CD14-positive monocyte (primary cell): ENCODE data around the gene USP20. TPM values are rescaled to one million over a fixed set of nuclear protein-coding genes. Genes with fewer than 3 reads are reported as not detected.
A peak's percentile ranks its signal among the peaks of the same experiment; 100 is the strongest.

Experiments used
- DNase-seq, 3 donors: peaks; one replicate each; pipeline ENCODE4 v3.0.0-alpha.2; 2011 to 2022
- H2AFZ ChIP-seq: 2 replicates; pipeline ENCODE4 v1.6.0; 2012; ENCODE audit warnings: mild to moderate bottlenecking, low read depth, low read length, inconsistent platforms; ENCODE audit not compliant: insufficient read depth, poor library complexity, severe bottlenecking
- H3K27ac ChIP-seq, 2 donors: 1 replicate in 1 of 2; 2 replicates in 1 of 2; pipeline ENCODE4 v1.5.1; 2012 to 2013; ENCODE audit warnings: low read length in 2 of 2, control low read depth in 1 of 2, inconsistent platforms in 1 of 2, low read depth in 1 of 2, mild to moderate bottlenecking in 1 of 2
- H3K27me3 ChIP-seq, 2 donors: one replicate each; pipeline versions ENCODE4 v1.6.0 to v1.6.1; 2011 to 2013; ENCODE audit warnings: low read length in 2 of 2; ENCODE audit not compliant: control insufficient read depth in 2 of 2, insufficient read depth in 2 of 2
- H3K36me3 ChIP-seq, 2 donors: replicated peaks in 1 of 2; 1 replicate in 1 of 2; 2 replicates in 1 of 2; pipeline versions ENCODE4 v1.5.1 to v1.6.1; 2012 to 2013; ENCODE audit warnings: low read length in 2 of 2, control low read depth in 1 of 2, inconsistent platforms in 1 of 2, mild to moderate bottlenecking in 1 of 2; ENCODE audit not compliant: insufficient read depth in 2 of 2, control insufficient read depth in 1 of 2
- H3K4me1 ChIP-seq, 2 donors: 1 replicate in 1 of 2; 2 replicates in 1 of 2; pipeline versions ENCODE4 v1.5.1 to v1.6.1; 2012 to 2013; ENCODE audit warnings: low read length in 2 of 2, control low read depth in 1 of 2, inconsistent platforms in 1 of 2, mild to moderate bottlenecking in 1 of 2, moderate library complexity in 1 of 2; ENCODE audit not compliant: insufficient read depth in 2 of 2, control insufficient read depth in 1 of 2
- H3K4me2 ChIP-seq: replicated peaks from 2 replicates; pipeline ENCODE3; 2012; ENCODE audit warnings: low read length, moderate library complexity, mild to moderate bottlenecking; ENCODE audit not compliant: poor library complexity, severe bottlenecking; ENCODE audit errors: extremely low read depth
- H3K4me3 ChIP-seq, 3 experiments: fragments of 200-600 bp in 1 of 3; sonication (generic) in 1 of 3; replicated peaks in 1 of 3; 1 replicate in 2 of 3; 2 replicates in 1 of 3; pipeline ENCODE4 v1.5.1; 2011 to 2013; ENCODE audit warnings: low read length in 3 of 3, mild to moderate bottlenecking in 3 of 3, control low read depth in 2 of 3, low read depth in 2 of 3, inconsistent platforms in 1 of 3, moderate library complexity in 1 of 3
- H3K79me2 ChIP-seq: 2 replicates; pipeline ENCODE4 v1.6.0; 2012; ENCODE audit warnings: mild to moderate bottlenecking, control low read depth, inconsistent platforms, low read length, moderate library complexity; ENCODE audit not compliant: insufficient read depth
- H3K9ac ChIP-seq: 2 replicates; pipeline ENCODE4 v1.6.0; 2017; ENCODE audit warnings: low read length, mild to moderate bottlenecking; ENCODE audit not compliant: insufficient read depth, poor library complexity, severe bottlenecking
- H3K9me3 ChIP-seq, 2 donors: replicated peaks in 1 of 2; 1 replicate in 1 of 2; 2 replicates in 1 of 2; pipeline versions ENCODE4 v1.5.1 to v1.6.1; 2012 to 2013; ENCODE audit warnings: low read length in 2 of 2, control low read depth in 1 of 2; ENCODE audit not compliant: control insufficient read depth in 1 of 2, insufficient read depth in 1 of 2
- H4K20me1 ChIP-seq: 2 replicates; pipeline ENCODE4 v1.6.0; 2012; ENCODE audit warnings: mild to moderate bottlenecking, low read length, control low read depth, moderate library complexity; ENCODE audit not compliant: insufficient read depth
- H3K27ac Mint-ChIP-seq, 7 donors: one replicate each; pipeline ENCODE4 v1.8.0; 2020; ENCODE audit warnings: mild to moderate bottlenecking in 7 of 7, mixed read lengths in 7 of 7, moderate library complexity in 6 of 7, inconsistent platforms in 2 of 7
- H3K27me3 Mint-ChIP-seq, 3 donors: one replicate each; pipeline ENCODE4 v1.8.0; 2021 to 2022; ENCODE audit warnings: low read depth in 3 of 3, mild to moderate bottlenecking in 3 of 3, mixed read lengths in 3 of 3, moderate library complexity in 3 of 3, inconsistent platforms in 1 of 3
- H3K36me3 Mint-ChIP-seq, 2 donors: one replicate each; pipeline ENCODE4 v1.8.0; 2020; ENCODE audit warnings: mixed read lengths in 2 of 2, inconsistent platforms in 1 of 2, mild to moderate bottlenecking in 1 of 2
- H3K4me1 Mint-ChIP-seq: one replicate; pipeline ENCODE4 v1.8.0; 2020; ENCODE audit warnings: mild to moderate bottlenecking, mixed read lengths
- H3K4me3 Mint-ChIP-seq, 2 donors: one replicate each; pipeline ENCODE4 v1.8.0; 2020; ENCODE audit warnings: mild to moderate bottlenecking in 2 of 2, mixed read lengths in 2 of 2, moderate library complexity in 1 of 2
- H3K9me3 Mint-ChIP-seq, 7 donors: one replicate each; pipeline ENCODE4 v1.8.0; 2020 to 2022; ENCODE audit warnings: mixed read lengths in 7 of 7, mild to moderate bottlenecking in 6 of 7, moderate library complexity in 6 of 7, inconsistent platforms in 2 of 7
- WGBS: methylation state at CpG from one replicate; pipeline ENCODE4 v1.1.5; 2013; ENCODE audit warnings: missing lambda C conversion rate; ENCODE audit not compliant: insufficient coverage; 5-methylcytosine and 5-hydroxymethylcytosine counted together
- intact Hi-C, 2 donors: fragments of 100-400 bp; cut with micrococcal nuclease; formaldehyde crosslinking; loops; one replicate each; pipeline versions ENCODE4 v1.15.0 to v1.15.1; 2023
- polyA plus RNA-seq, 3 donors: library from polyadenylated mRNA; depleted of rRNA in 1 of 3; unstranded in 2 of 3; stranded (reverse) in 1 of 3; fragments of 300-500 nt in 2 of 3; fragments of >200 nt in 1 of 3; fragmentation: Illumina TruSeq in 2 of 3; gene quantifications; 1 replicate in 2 of 3; 2 replicates in 1 of 3; pipeline ENCODE4 v1.2.3, GENCODE V29; 2012 to 2021
- TF ChIP-seq, protein P1 (sequence below): fragments of 200-600 bp; IDR thresholded peaks from one replicate; pipeline ENCODE4 v1.8.0; 2022; ENCODE audit warnings: antibody characterized with exemption, mild to moderate bottlenecking

Gene USP20
- polyA plus RNA-seq, 3 donors = 2.7 to 30.0 (median 5.2) TPM

GRCh38 chr9:129836311-129837007, 1.2 kb downstream of the USP20 start:
- 18% methylated on average over 16 of the region's 16 CpGs for WGBS
- DNase-seq = peak; percentile 8 to 23 (median 15)
- intact Hi-C loops = loop anchor here in 1 of 2 donors (5.0 kb wide), 1 partner anchor 34 kb away; the partner anchor contains the start of gene TOR1B
- peaks cover 53% of the 10 kb centered on the region for H3K79me2 ChIP-seq
- H3K9me3 ChIP-seq = no peaks in the 10 kb centered on the region
- H3K27me3 Mint-ChIP-seq = peaks cover 0 to 3% (median 1%) of the 10 kb centered on the region in 3 donors
- H2AFZ ChIP-seq = peak overlapping the region; percentile 84
- peak overlapping the region; percentile 92 to 94 for H3K4me3 Mint-ChIP-seq
- H3K27ac ChIP-seq = no peak overlapping the region
- peaks cover 16 to 27% of the 10 kb centered on the region in 2 donors for H3K36me3 ChIP-seq
- peaks cover 20 to 29% of the 10 kb centered on the region in 2 donors for H3K36me3 Mint-ChIP-seq
- H3K9me3 Mint-ChIP-seq = no peaks in the 10 kb centered on the region
- H3K4me1 Mint-ChIP-seq = peaks cover 32% of the 10 kb centered on the region
- peak overlapping the region in 3 of 7 donors; percentile 85 to 95 (median 89) for H3K27ac Mint-ChIP-seq
- no peaks in the 10 kb centered on the region for H3K27me3 ChIP-seq
- H3K4me3 ChIP-seq = peak overlapping the region; percentile 54 to 88 (median 87)
- H3K9ac ChIP-seq = peak overlapping the region; percentile 91
- TF ChIP-seq, protein P1, sequence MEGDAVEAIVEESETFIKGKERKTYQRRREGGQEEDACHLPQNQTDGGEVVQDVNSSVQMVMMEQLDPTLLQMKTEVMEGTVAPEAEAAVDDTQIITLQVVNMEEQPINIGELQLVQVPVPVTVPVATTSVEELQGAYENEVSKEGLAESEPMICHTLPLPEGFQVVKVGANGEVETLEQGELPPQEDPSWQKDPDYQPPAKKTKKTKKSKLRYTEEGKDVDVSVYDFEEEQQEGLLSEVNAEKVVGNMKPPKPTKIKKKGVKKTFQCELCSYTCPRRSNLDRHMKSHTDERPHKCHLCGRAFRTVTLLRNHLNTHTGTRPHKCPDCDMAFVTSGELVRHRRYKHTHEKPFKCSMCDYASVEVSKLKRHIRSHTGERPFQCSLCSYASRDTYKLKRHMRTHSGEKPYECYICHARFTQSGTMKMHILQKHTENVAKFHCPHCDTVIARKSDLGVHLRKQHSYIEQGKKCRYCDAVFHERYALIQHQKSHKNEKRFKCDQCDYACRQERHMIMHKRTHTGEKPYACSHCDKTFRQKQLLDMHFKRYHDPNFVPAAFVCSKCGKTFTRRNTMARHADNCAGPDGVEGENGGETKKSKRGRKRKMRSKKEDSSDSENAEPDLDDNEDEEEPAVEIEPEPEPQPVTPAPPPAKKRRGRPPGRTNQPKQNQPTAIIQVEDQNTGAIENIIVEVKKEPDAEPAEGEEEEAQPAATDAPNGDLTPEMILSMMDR = no peak
- H4K20me1 ChIP-seq = peaks cover 22% of the 10 kb centered on the region
- peaks cover 20 to 26% of the 10 kb centered on the region in 2 donors for H3K4me1 ChIP-seq
- peak overlapping the region; percentile 97 for H3K4me2 ChIP-seq

DNA sequence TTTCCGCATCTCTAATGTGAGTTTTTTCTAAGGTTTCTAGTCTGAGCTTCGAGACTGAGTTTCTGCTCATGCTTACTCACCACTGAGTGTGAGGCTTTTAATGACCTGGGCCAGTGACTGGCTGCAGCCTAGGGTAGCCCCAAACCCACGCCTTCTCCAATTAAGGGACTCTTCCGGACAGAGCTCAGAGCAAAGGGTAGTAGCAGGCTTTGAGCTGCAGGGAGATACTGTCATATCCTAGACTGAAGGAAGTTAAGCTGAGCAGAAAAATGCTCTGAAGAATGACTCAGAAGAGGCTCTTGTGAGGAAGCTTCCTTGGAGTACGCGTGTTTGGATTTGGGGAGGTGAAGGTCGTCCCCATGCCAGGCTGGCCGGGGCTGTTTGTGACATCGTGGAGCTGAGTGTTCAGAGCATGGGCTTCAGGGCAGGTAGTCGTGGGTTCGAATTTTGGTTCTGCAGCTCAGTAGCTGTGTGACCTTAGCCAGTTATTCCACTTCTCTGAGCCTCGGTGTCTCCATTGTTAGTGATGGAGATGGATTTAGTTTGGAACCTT, 3.5 kb downstream of the USP20 start:
- H3K4me3 Mint-ChIP-seq = no peak overlapping the region
- H3K36me3 ChIP-seq = peaks cover 0 to 10% of the 10 kb centered on the region in 2 donors
- intact Hi-C loops = loop anchor here in 1 of 2 donors (5.0 kb wide), 1 partner anchor 36 kb away; the partner anchor contains the start of gene TOR1B
- H3K4me1 Mint-ChIP-seq = peaks cover 28% of the 10 kb centered on the region
- H2AFZ ChIP-seq = no peak overlapping the region
- no peak overlapping the region for H3K4me3 ChIP-seq
- H3K36me3 Mint-ChIP-seq = peaks cover 7 to 15% of the 10 kb centered on the region in 2 donors
- no peak overlapping the region for H3K27ac ChIP-seq
- no peaks in the 10 kb centered on the region for H3K9me3 ChIP-seq
- peaks cover 0 to 3% (median 1%) of the 10 kb centered on the region in 3 donors for H3K27me3 Mint-ChIP-seq
- no peak for DNase-seq
- H3K27ac Mint-ChIP-seq = peak overlapping the region in 1 of 7 donors; percentile 54
- WGBS = 87% methylated on average over 12 of the region's 12 CpGs
- no peaks in the 10 kb centered on the region for H3K27me3 ChIP-seq
- H4K20me1 ChIP-seq = peaks cover 17% of the 10 kb centered on the region
- peaks cover 45% of the 10 kb centered on the region for H3K79me2 ChIP-seq
- H3K4me1 ChIP-seq = peaks cover 19 to 25% of the 10 kb centered on the region in 2 donors
- H3K9me3 Mint-ChIP-seq = no peaks in the 10 kb centered on the region
- no peak overlapping the region for H3K4me2 ChIP-seq
- H3K9ac ChIP-seq = no peak overlapping the region
- TF ChIP-seq, protein P1 = no peak
